Measurements from ENCODE around the gene CDRT15L2.
"Not testable (repeated sequence)": the region's sequence is repeated elsewhere in the genome, so short reads cannot be mapped to it uniquely, and the experiment has no call there.

The CDRT15L2 gene

GRCh38 chr17:20579424-20579823, at the start of gene CDRT15L2:
TSS of gene CDRT15L2 (plus strand) at chr17:20579724. CDS start at chr17:20579744, 20 bp downstream.
- DNase-seq (ENCODE audit: low read depth); H3K4me3 ChIP-seq (replicated peaks; ENCODE audit: low read depth, low read length): not testable (repeated sequence)

- DNase-seq (ENCODE audit: low read depth); H3K4me3 ChIP-seq (replicated peaks; ENCODE audit: low read depth, low read length): not testable (repeated sequence)
Observed at GRCh38 chr17:20530104-20530503, 49.4 kb upstream of the CDRT15L2 start.

GRCh38 chr17:20532544-20533090, 46.9 kb upstream of the CDRT15L2 start:
- H3K4me3 ChIP-seq (replicated peaks; ENCODE audit: low read depth, low read length): peak overlapping the region; percentile 51
- peak; percentile 33 for DNase-seq (ENCODE audit: low read depth)

GRCh38 chr17:20533206-20533605, 46.3 kb upstream of the CDRT15L2 start:
- DNase-seq (ENCODE audit: low read depth): not testable (repeated sequence)
- peak overlapping the region; percentile 51 for H3K4me3 ChIP-seq (replicated peaks; ENCODE audit: low read depth, low read length)

- DNase-seq (ENCODE audit: low read depth); H3K4me3 ChIP-seq (replicated peaks; ENCODE audit: low read depth, low read length): not testable (repeated sequence)
Observed at GRCh38 chr17:20534711-20535550, 44.6 kb upstream of the CDRT15L2 start.

GRCh38 chr17:20540414-20540813, 39.1 kb upstream of the CDRT15L2 start:
- not testable (repeated sequence) for H3K4me3 ChIP-seq (replicated peaks; ENCODE audit: low read depth, low read length); DNase-seq (ENCODE audit: low read depth)

GRCh38 chr17:20540865-20541264, 38.7 kb upstream of the CDRT15L2 start:
- DNase-seq (ENCODE audit: low read depth); H3K4me3 ChIP-seq (replicated peaks; ENCODE audit: low read depth, low read length): not testable (repeated sequence)

- not testable (repeated sequence) for DNase-seq (ENCODE audit: low read depth); H3K4me3 ChIP-seq (replicated peaks; ENCODE audit: low read depth, low read length)
Observed at GRCh38 chr17:20541853-20542546, 37.5 kb upstream of the CDRT15L2 start.

- not testable (repeated sequence) for DNase-seq (ENCODE audit: low read depth); H3K4me3 ChIP-seq (replicated peaks; ENCODE audit: low read depth, low read length)
Observed at GRCh38 chr17:20547923-20548322, 31.6 kb upstream of the CDRT15L2 start.

GRCh38 chr17:20552920-20553319, 26.6 kb upstream of the CDRT15L2 start:
- not testable (repeated sequence) for DNase-seq (ENCODE audit: low read depth); H3K4me3 ChIP-seq (replicated peaks; ENCODE audit: low read depth, low read length)

GRCh38 chr17:20554728-20555127, 24.8 kb upstream of the CDRT15L2 start:
- DNase-seq (ENCODE audit: low read depth); H3K4me3 ChIP-seq (replicated peaks; ENCODE audit: low read depth, low read length): not testable (repeated sequence)

- not testable (repeated sequence) for DNase-seq (ENCODE audit: low read depth); H3K4me3 ChIP-seq (replicated peaks; ENCODE audit: low read depth, low read length)
Observed at GRCh38 chr17:20555135-20556010, 24.2 kb upstream of the CDRT15L2 start.

GRCh38 chr17:20558096-20558495, 21.4 kb upstream of the CDRT15L2 start:
- not testable (repeated sequence) for DNase-seq (ENCODE audit: low read depth)

GRCh38 chr17:20559018-20559417, 20.5 kb upstream of the CDRT15L2 start:
- DNase-seq (ENCODE audit: low read depth); H3K4me3 ChIP-seq (replicated peaks; ENCODE audit: low read depth, low read length): not testable (repeated sequence)

More at GRCh38 chr17:20558096-20558495, 21.4 kb upstream of the CDRT15L2 start:
- H3K4me3 ChIP-seq (replicated peaks; ENCODE audit: low read depth, low read length): not testable (repeated sequence)

Data from fibroblast of pulmonary artery (primary cell).